NCI-H82 treated with DMSO at 0.1 percent for 48 hours (cell line): ENCODE data around the gene PTPRCAP.

Experiments used
- DNase-seq: peaks from one replicate; lab custom pipeline; 2025; ENCODE audit not compliant: unreplicated experiment; lab: John Stamatoyannopoulos, UW

Gene PTPRCAP

DNA sequence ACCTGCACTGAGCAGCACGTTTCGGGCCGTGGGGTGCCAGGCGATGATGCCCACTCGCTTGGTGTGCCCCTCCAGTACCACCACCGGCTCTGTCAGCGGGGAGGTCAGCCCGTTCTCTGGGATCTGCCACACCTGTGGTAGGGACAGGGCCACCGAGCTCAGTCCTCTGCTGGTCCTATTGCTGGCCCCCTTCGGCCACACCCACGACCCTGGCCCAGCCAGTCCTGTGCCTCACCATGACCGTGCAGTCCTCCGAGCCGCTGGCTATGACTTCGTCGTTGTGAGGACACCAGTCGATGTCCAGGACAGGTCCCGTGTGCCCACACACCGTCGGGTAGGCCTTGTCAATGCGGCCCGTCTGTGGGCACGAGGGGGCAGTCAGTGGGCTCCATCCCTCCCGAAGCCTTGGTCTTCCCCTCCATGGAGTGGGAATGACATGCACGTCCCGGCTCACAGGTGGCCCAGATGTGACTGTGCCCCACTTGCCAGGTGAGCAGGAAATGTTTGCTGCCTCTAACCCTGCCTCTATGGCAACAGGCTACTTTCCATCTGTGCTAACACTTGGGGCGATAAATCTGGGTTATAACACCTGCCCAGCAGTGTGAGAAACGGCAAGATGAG is 4.4 kb upstream of the PTPRCAP start:
- no peak for DNase-seq

DNA sequence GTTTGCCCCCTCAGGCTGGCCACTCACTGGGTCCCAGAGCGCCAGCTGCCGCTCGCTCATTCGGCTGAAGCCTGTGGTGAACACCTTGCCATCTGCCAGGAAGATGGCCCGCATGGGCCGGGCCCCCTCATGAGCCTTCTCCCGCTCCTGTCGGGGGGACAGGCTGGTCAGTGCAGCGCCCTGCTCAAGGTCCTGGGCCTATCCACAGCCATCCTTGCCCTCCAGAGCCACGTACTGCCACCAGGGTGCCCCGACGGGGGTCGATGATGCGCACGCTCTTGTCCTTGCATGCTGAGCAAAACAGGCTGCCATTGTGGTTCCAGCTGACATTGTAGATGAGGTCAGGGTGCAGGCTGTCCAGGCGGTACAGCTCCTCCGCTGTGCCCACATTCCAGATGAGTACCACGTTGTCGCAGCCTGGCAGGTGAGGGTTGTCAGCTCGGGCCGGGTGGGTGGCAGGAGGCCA is 3.6 kb upstream of the PTPRCAP start:
- DNase-seq, result no peak

DNA sequence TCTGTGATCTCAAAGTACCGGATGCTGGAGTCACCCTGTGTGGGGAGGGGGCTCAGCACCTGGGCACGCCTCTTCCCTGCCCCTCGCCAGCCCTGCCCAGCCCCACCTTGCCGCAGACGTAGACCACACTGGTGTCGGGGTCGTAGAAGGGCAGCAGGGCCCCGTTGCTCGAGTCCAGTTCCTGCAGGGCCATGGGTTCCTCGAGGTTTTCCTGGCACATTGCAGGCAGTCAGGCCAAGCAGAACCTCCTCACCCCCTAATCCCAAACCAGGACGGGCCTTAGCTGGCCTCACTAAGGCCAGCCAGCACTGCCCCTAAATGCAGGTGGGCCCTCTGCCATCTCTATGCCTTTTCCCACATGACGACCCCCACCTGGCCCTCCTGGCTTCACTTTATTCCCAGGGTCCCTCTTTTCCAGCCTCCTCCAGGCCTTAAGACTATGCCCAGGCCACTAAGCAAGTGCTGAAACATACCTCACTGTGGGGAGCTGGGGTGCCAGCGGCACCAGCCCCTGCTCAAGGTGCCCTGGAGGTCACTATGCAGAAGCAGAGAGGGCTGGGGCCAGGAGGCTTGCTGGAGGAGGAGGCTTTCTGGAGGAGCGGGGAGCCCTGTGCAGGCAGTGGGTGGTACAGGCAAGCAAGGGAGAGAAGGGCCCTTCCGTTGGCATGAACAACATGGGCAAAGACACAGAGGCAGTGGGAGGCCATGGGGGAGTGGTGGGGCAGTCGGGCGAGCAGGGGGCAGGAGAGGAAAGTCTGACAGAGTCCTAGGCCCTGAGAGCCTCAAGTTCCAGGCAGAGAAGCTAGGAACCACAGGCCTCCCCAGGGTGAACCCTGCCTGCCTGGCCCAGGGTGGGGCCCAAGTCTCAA is 3.0 kb upstream of the PTPRCAP start:
- no peak for DNase-seq

GRCh38 chr11:67439321-67440228 is 2.1 kb upstream of the PTPRCAP start:
- no peak for DNase-seq

- DNase-seq, result no peak
Measured at GRCh38 chr11:67438158-67438902, 848 bp upstream of the PTPRCAP start.

GRCh38 chr11:67437809-67438157 is 301 bp upstream of the PTPRCAP start:
- no peak for DNase-seq

- no peak for DNase-seq
Measured at GRCh38 chr11:67436459-67437081, 912 bp downstream of the PTPRCAP start.

DNA sequence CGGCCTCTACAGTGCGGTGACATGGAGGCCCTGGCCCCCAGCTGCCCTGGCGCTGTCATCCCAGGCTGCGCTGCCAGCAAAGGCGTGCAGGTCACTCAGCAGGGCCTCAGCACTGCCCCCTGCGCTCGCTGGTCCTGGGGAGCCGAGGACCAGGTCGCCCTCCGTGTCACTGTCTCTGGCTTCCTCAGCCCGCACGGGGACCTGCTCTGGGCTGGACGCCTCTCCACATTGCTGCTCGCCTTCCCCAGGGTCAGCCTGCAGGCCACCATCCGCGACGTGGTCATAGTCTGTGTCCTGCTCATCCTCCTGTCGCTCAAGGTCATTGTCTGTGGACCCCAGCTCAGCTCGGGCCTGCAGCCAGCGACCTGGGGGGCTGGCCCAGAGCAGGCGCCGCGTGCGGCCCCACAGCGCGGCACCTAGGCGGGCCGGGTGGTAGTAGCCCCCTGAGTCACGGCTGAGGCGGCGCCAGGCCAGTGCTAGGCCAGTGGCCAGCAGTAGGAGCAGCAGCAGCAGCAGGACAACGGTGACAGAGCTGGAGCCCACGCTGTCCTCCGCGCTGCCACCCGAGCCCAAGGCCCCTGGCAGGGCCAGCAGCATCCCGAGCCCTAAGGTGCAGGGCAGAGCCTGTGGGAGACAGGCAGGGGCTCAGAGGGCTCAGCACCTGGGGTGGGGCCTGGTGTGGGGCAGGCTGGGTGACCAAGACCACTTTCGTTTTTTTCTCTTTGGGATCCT is 1.6 kb downstream of the PTPRCAP start:
- no peak for DNase-seq

DNA sequence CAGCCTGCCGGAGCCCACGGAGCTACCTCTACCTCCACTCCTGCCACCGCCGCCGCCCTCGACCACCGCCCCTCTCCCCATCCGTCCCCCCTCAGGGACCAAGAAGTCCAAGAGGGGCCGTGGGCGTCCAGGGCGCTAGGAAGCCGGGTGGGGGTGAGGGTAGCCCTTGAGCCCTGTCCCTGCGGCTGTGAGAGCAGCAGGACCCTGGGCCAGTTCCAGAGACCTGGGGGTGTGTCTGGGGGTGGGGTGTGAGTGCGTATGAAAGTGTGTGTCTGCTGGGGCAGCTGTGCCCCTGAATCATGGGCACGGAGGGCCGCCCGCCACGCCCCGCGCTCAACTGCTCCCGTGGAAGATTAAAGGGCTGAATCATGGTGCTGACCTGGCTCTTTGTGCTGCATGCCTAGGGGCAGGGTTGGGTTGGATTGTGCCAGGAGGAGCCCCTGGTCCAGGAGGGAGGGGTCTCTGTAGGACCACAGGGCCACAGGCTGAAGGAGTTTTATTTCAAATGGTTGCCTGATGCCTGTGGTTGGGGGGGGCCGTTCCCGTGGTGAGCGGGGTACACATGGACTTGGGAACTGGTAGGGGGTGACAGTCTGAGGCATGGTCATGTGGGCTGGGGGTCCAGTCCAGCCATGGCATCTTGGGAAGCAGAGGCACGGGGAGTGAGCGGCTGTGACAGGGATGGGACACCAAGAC is 2.3 kb downstream of the PTPRCAP start:
- no peak for DNase-seq

GRCh38 chr11:67434395-67434881 is 3.0 kb downstream of the PTPRCAP start:
- DNase-seq, result no peak

DNA sequence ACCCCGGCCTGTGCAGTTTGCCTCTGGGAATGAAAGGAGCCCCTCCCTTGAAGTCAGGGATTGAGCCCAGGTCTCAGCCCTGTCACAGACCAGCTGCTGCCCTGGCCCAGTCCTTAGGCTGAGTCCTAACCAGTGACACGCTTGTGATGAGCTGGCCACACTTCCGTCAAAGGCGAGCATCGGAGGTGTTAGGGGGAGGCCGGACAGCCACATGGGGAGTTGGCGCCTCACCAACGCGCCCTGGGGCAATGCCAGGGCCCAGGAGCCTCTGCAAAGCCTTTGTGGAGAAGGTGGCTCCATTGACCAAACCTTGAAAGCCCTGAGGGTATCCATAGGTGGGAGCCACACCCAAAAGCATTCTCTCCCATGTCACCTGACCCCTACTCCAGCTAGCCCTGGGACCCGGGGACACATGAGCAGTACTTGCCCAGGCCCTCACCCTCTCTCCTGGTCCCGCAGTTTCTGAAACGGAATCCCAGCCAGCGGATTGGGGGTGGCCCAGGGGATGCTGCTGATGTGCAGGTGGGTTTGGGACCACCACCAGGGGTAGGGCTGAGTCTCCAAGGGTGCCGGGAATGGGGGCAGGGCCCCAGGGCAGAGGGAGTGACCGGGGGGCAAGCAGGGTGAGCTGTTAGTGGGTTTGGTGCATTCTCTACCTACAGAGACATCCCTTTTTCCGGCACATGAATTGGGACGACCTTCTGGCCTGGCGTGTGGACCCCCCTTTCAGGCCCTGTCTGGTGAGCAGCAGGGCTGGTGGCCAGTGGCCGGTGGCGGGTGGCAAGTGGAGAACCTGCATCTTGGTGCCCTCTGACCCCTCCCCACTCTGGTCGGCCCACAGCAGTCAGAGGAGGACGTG is 3.7 kb downstream of the PTPRCAP start:
- no peak for DNase-seq

DNA sequence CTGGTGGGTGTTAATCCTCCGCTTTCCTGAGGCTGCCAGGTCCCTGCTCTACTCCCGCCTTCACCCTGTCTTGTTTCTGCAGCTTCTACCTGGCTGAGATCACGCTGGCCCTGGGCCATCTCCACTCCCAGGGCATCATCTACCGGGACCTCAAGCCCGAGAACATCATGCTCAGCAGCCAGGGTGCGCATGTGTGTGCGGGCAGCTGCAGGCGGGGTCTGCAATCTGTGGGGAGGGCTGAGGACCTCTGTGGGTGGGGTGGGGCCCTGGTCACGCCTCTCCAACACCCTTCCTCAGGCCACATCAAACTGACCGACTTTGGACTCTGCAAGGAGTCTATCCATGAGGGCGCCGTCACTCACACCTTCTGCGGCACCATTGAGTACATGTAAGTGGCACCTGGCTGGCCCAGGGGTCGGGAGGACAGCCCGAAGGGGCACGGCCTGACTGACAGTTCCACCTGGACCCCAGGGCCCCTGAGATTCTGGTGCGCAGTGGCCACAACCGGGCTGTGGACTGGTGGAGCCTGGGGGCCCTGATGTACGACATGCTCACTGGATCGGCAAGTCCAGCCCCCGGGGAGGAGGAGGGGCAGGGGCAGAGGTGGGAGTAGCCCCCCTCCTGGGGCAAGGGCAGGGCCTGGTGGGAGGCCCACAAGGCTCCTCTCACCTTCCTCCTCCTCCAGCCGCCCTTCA is 4.7 kb downstream of the PTPRCAP start:
- no peak for DNase-seq

- no peak for DNase-seq
Measured at GRCh38 chr11:67431346-67432249, 5.9 kb downstream of the PTPRCAP start.

- DNase-seq, result no peak
Measured at GRCh38 chr11:67429722-67430121, 7.8 kb downstream of the PTPRCAP start.

- no peak for DNase-seq
Measured at GRCh38 chr11:67429038-67429668, 8.3 kb downstream of the PTPRCAP start.
